Panc1 (cell line): ENCODE data around the gene PNKP. TPM values are rescaled to one million over a fixed set of nuclear protein-coding genes. Genes with fewer than 3 reads are reported as not detected.

Experiments
- ATAC-seq: fragments of 200-7000 bp; cut with Tn5 transposase; 2 replicates; pipeline ENCODE4 v1.9.1; 2020; ENCODE audit warnings: mild to moderate bottlenecking, moderate library complexity
- BruUV-seq: library from RNA; stranded (reverse); fragments of 400-500 nt; replicated peaks from 2 replicates; lab custom pipeline; 2021; lab: Mats Ljungman, UMichigan
- CTCF ChIA-PET: fragments of 300-600 bp; sonication (Branson Sonifier 250); formaldehyde crosslinking; loops from one replicate; lab custom pipeline; 2022; ENCODE audit warnings: antibody characterized with exemption; lab: Charles Lee
- POLR2A ChIA-PET: fragments of 300-600 bp; sonication (Branson Sonifier 250); formaldehyde crosslinking; loops from one replicate; lab custom pipeline; 2022; ENCODE audit warnings: antibody characterized with exemption; lab: Charles Lee
- DNase-seq: peaks from one replicate; pipeline ENCODE4 v3.0.0-alpha.2; 2010; ENCODE audit warnings: low read depth, low spot score
- H3K27ac ChIP-seq: 2 replicates; pipeline ENCODE4 v1.5.1; 2011; ENCODE audit warnings: mild to moderate bottlenecking, low read length, inconsistent platforms
- H3K27me3 ChIP-seq: fragments of 200-500 bp; sonication (Bioruptor generic); 2 replicates; pipeline ENCODE4 v1.6.0; 2014; ENCODE audit warnings: low read length, inconsistent platforms; ENCODE audit not compliant: control insufficient read depth, insufficient read depth
- H3K36me3 ChIP-seq: fragments of 200-500 bp; sonication (Bioruptor generic); 2 replicates; pipeline ENCODE4 v1.5.1; 2014; ENCODE audit warnings: inconsistent platforms, mild to moderate bottlenecking, low read length, moderate library complexity; ENCODE audit not compliant: control insufficient read depth, insufficient read depth
- H3K4me1 ChIP-seq: 2 replicates; pipeline ENCODE4 v1.5.1; 2011; ENCODE audit warnings: inconsistent platforms, mild to moderate bottlenecking, low read length, moderate library complexity; ENCODE audit not compliant: control insufficient read depth, insufficient read depth
- H3K4me3 ChIP-seq, 2 experiments: 2 replicates each; pipeline ENCODE4 v1.5.1; 2011 to 2012; ENCODE audit warnings: low read depth in 2 of 2, low read length in 2 of 2, mild to moderate bottlenecking in 2 of 2, inconsistent platforms in 1 of 2, moderate library complexity in 1 of 2
- H3K9me3 ChIP-seq: fragments of 200-500 bp; sonication (Bioruptor generic); 2 replicates; pipeline ENCODE4 v1.5.1; 2014; ENCODE audit warnings: low read depth, mild to moderate bottlenecking, inconsistent platforms, low read length, moderate library complexity; ENCODE audit not compliant: control insufficient read depth, insufficient read depth
- CTCF ChIP-seq: fragments of 450-650 bp; IDR thresholded peaks from 2 replicates; pipeline ENCODE4 v1.5.1; 2017; ENCODE audit warnings: mild to moderate bottlenecking
- POLR2AphosphoS5 ChIP-seq: IDR thresholded peaks from 2 replicates; pipeline ENCODE4 v1.6.1; 2012; ENCODE audit warnings: mild to moderate bottlenecking, low read depth, low read length, moderate library complexity
- REST ChIP-seq, 2 experiments: IDR thresholded peaks; 2 replicates each; pipeline ENCODE4 v1.6.1; 2011 to 2012; ENCODE audit warnings: low read depth in 2 of 2, control low read depth in 1 of 2, low read length in 1 of 2, mild to moderate bottlenecking in 1 of 2, moderate library complexity in 1 of 2; ENCODE audit not compliant: insufficient read depth in 1 of 2
- SIN3A ChIP-seq: IDR thresholded peaks from 2 replicates; pipeline ENCODE4 v1.6.1; 2012; ENCODE audit warnings: low read depth, mild to moderate bottlenecking, low read length, moderate library complexity, borderline replicate concordance; ENCODE audit not compliant: insufficient read depth
- TCF7L2 ChIP-seq: IDR thresholded peaks from 2 replicates; pipeline ENCODE4 v1.6.1; 2011; ENCODE audit warnings: mild to moderate bottlenecking, low read depth, low read length, inconsistent platforms
- in situ Hi-C: cut with HindIII; loops from 2 replicates; pipeline ENCODE4 v1.10.0; 2016; ENCODE audit warnings: low sequenced_read_pairs, low pct_unique_long_range_greater_than_20kb
- intact Hi-C: fragments of 100-400 bp; cut with micrococcal nuclease; formaldehyde crosslinking; loops from one replicate; pipeline ENCODE4 v1.10.0; 2022; ENCODE audit not compliant: unreplicated experiment
- total RNA-seq: library from RNA; stranded (reverse); gene quantifications from one replicate; pipeline ENCODE4 v1.2.1, GENCODE V29; 2021; ENCODE audit not compliant: unreplicated experiment

PNKP gene
- total RNA-seq, 1 experiment from 2014 or later = 76.7 TPM

- no TSS peak for BruUV-seq
- POLR2A ChIA-PET = no interaction called here
- no peaks in the 10 kb centered on the region for H3K9me3 ChIP-seq
- H3K4me3 ChIP-seq = no peak overlapping the region
- intact Hi-C loops (no loop called here), in situ Hi-C loops (no loop called here)
- CTCF ChIA-PET = no interaction called here
- DNase-seq (no peak), ATAC-seq (no peak)
- no peaks in the 10 kb centered on the region for H3K4me1 ChIP-seq
- H3K36me3 ChIP-seq = no peaks in the 10 kb centered on the region; the same call in 1 of the 2 replicates
- TF ChIP-seq CTCF (no peak), REST (IDR thresholded peaks at IDR 0.05; ENCODE audit: insufficient read depth in 1 of 2, low read depth in 2 of 2, low read length in 1 of 2) (no peak), POLR2AphosphoS5 (no peak), TCF7L2 (no peak), SIN3A (no peak)
- no peaks in the 10 kb centered on the region for H3K27me3 ChIP-seq
- no peak overlapping the region for H3K27ac ChIP-seq
Measured at GRCh38 chr19:49833599-49833998, 33.8 kb downstream of the PNKP start.

GRCh38 chr19:49832556-49832955 is 34.8 kb downstream of the PNKP start:
- no peaks in the 10 kb centered on the region for H3K9me3 ChIP-seq
- in situ Hi-C loops = no loop called here
- no peak for ATAC-seq
- ChIA-PET POLR2A (no interaction called here), CTCF (no interaction called here)
- intact Hi-C loops = no loop called here
- BruUV-seq = no TSS peak
- H3K4me1 ChIP-seq = no peaks in the 10 kb centered on the region
- no peak for DNase-seq
- H3K36me3 ChIP-seq = no peaks in the 10 kb centered on the region; the same call in 1 of the 2 replicates
- no peak for TF ChIP-seq SIN3A
- no peak for TF ChIP-seq TCF7L2
- H3K27me3 ChIP-seq = no peaks in the 10 kb centered on the region
- no peak overlapping the region for H3K27ac ChIP-seq
- no peak overlapping the region for H3K4me3 ChIP-seq

GRCh38 chr19:49831592-49831991 is 35.8 kb downstream of the PNKP start:
- in situ Hi-C loops (no loop called here), intact Hi-C loops (no loop called here)
- Histone ChIP-seq H3K27me3 (no peaks in the 10 kb centered on the region), H3K4me1 (no peaks in the 10 kb centered on the region), H3K4me3 (no peak overlapping the region), H3K36me3 (no peaks in the 10 kb centered on the region; the same call in 1 of the 2 replicates), H3K9me3 (no peaks in the 10 kb centered on the region), H3K27ac (no peak overlapping the region)
- no peak for TF ChIP-seq TCF7L2
- TF ChIP-seq CTCF = no peak
- no peak for TF ChIP-seq REST (IDR thresholded peaks at IDR 0.05; ENCODE audit: insufficient read depth in 1 of 2, low read depth in 2 of 2, low read length in 1 of 2)
- no peak for TF ChIP-seq SIN3A
- TF ChIP-seq POLR2AphosphoS5 = no peak
- ChIA-PET CTCF (no interaction called here), POLR2A (no interaction called here)
- ATAC-seq (no peak), DNase-seq (no peak)
- no TSS peak for BruUV-seq
